ENCODE measurements around the gene ATP5IF1.

Gene ATP5IF1

GRCh38 chr1:28244549-28245251, 8.8 kb downstream of the ATP5IF1 start:
- ChIA-PET POLR2A (ENCODE audit: low non-redundant PET) (no interaction called here), CTCF (interaction anchor here (0.7 kb wide), 1 partner anchor 582 kb away, joined by 3 read pairs; no protein-coding TSS in a partner anchor)
- TF ChIP-seq, protein P1, sequence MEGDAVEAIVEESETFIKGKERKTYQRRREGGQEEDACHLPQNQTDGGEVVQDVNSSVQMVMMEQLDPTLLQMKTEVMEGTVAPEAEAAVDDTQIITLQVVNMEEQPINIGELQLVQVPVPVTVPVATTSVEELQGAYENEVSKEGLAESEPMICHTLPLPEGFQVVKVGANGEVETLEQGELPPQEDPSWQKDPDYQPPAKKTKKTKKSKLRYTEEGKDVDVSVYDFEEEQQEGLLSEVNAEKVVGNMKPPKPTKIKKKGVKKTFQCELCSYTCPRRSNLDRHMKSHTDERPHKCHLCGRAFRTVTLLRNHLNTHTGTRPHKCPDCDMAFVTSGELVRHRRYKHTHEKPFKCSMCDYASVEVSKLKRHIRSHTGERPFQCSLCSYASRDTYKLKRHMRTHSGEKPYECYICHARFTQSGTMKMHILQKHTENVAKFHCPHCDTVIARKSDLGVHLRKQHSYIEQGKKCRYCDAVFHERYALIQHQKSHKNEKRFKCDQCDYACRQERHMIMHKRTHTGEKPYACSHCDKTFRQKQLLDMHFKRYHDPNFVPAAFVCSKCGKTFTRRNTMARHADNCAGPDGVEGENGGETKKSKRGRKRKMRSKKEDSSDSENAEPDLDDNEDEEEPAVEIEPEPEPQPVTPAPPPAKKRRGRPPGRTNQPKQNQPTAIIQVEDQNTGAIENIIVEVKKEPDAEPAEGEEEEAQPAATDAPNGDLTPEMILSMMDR (conservative IDR thresholded peaks at IDR 0.05; ENCODE audit: low read depth): no peak
- no peak for DNase-seq (ENCODE audit: low spot score)
- H3K27ac ChIP-seq: peak overlapping the region; percentile 94

GRCh38 chr1:28246427-28246832, 10.5 kb downstream of the ATP5IF1 start:
- TF ChIP-seq, protein P1 (conservative IDR thresholded peaks at IDR 0.05; ENCODE audit: low read depth): no peak
- ChIA-PET POLR2A (ENCODE audit: low non-redundant PET) (interaction anchor here (0.9 kb wide), 1 partner anchor 11 kb away, joined by 3 read pairs; the partner anchor contains the start of gene ATP5IF1), CTCF (interaction anchor here (0.6 kb wide), 2 partner anchors 32 to 37 kb away, joined by 3 read pairs; no protein-coding TSS in a partner anchor)
- H3K27ac ChIP-seq: peak overlapping the region; percentile 91
- DNase-seq (ENCODE audit: low spot score): no peak

DNA sequence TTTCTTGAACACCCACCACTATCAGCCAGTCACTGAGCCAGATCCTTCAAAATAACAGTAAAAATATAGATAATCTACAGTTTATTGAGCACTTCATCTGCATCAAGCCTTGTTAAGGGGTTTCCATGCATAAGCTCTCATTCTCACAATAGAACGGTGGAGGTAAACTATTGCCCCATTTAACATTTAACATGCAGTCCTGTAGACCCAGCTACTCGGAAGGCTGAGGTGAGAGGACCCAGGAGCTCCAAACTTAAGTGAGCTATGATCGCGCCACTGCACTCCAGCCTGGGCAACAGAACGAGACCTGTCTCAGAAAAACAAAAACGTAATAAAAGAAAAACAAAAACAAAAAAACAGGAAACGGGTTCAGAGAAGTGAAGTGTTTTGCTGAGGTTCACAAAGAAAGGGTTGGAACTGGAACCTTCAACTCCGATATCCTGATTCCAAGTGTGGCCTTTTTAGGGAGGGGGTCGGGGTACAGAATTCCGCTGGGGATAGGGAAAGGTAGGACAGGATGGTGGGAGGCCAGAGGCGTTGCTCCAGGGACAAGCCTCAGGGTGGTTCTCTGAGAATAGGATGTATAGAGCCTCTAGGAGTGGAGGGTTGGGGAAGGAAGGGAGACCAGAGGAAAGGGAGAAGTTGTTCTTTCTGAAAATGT, 11.8 kb downstream of the ATP5IF1 start:
- peak overlapping the region; percentile 91 for H3K27ac ChIP-seq
- ChIA-PET CTCF (interaction anchor here (0.5 to 1.9 kb wide), 10 partner anchors 10 to 161 kb away, joined by 3 to 14 read pairs (median 4); partner anchors contain the start of gene DNAJC8), POLR2A (ENCODE audit: low non-redundant PET) (no interaction called here)

DNA sequence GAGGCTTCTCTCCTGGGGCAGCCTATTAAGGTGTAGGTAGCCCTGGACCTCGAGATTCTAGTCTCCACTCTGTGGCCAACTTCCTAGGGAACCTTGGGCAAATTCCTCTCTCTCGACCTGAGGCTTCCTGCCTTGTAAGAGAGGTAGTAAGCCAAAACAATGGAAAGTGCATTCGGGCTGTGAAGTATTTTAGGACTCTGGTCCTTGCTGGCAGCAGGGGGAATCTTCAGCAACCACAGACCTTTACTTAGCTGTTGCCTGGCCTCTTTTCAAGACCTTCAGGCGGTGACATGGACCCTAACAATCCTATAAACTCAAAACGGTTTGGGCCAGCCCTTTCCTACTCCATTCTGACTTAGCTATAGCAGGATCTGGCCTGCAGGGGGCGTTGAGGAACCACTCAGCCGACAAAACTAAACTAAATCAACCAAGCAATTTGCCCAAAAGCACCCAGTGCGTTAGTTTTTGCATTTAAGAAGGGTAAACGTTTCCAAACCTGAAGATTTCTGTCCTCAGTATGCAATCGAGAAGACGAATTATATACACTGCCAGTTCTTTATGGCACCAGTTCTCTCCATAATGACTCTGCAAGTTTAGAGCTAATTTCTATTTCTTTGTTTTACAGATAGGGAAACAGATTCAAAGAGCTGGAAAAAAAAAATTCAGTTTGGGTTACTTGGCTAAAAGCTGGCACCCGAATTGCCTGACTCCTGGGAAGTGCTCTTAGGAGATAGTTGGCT, 12.5 kb downstream of the ATP5IF1 start:
- peak overlapping the region; percentile 91 for H3K27ac ChIP-seq
- ChIA-PET POLR2A (ENCODE audit: low non-redundant PET) (interaction anchor here (0.6 to 1.6 kb wide), 4 partner anchors 11 to 121 kb away, joined by 3 to 7 read pairs (median 4); partner anchors contain the start of genes MED18, PHACTR4 and SESN2), CTCF (interaction anchor here (0.5 to 1.9 kb wide), 17 partner anchors 10 to 161 kb away, joined by 3 to 14 read pairs (median 4); partner anchors contain the start of genes DNAJC8 and MED18)
- peak; percentile 63 for DNase-seq (ENCODE audit: low spot score)
- TF ChIP-seq, protein P1 (conservative IDR thresholded peaks at IDR 0.05; ENCODE audit: low read depth): peak; percentile 94

More for the DNA sequence above, 11.8 kb downstream of the ATP5IF1 start:
- DNase-seq (ENCODE audit: low spot score): no peak
- TF ChIP-seq, protein P1 (conservative IDR thresholded peaks at IDR 0.05; ENCODE audit: low read depth): no peak

- ChIA-PET CTCF (interaction anchor here (0.6 to 1.9 kb wide), 15 partner anchors 9 to 160 kb away, joined by 3 to 14 read pairs (median 4); partner anchors contain the start of genes DNAJC8 and MED18), POLR2A (ENCODE audit: low non-redundant PET) (interaction anchor here (0.6 to 1.6 kb wide), 5 partner anchors 10 to 120 kb away, joined by 3 to 7 read pairs (median 4); partner anchors contain the start of genes MED18, PHACTR4 and SESN2)
- H3K27ac ChIP-seq: peak overlapping the region; percentile 91
- peak; percentile 89 for DNase-seq (ENCODE audit: low spot score)
- TF ChIP-seq, protein P1 (conservative IDR thresholded peaks at IDR 0.05; ENCODE audit: low read depth): no peak
These were observed 13.3 kb downstream of the ATP5IF1 start for GRCh38 chr1:28249013-28249865.
